ENCODE measurements around the gene POGLUT3. TPM values are rescaled to one million over a fixed set of nuclear protein-coding genes. Genes with fewer than 3 reads are reported as not detected.

POGLUT3 gene
- total RNA-seq, 2 experiments from 2014 or later = 25.1 to 26.2 TPM

DNA sequence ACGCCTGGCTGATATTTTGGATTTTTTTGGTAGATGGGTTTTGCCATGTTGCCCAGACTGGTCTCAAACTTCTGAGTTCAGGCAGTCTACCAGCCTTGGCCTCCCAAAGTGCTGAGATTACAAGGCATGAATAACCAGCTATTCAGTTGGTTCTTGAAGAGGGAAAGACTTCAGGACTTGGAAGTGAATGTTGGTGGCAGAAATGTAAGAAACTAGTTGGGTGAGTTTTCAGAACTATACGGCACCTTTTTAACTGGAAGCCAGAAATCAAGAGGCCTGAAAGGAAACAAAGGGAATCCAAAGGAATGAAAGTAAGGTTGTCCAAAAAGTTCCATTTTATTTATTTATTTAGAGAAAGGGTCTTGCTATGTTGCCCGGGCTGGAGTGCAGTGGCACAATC lies 2.9 kb downstream of the POGLUT3 start:
- H3K9me3 Mint-ChIP-seq = no peaks in the 10 kb centered on the region
- H3K4me1 Mint-ChIP-seq = peaks cover 19% of the 10 kb centered on the region
- H3K27me3 Mint-ChIP-seq = no peaks in the 10 kb centered on the region
- no peak for ATAC-seq (ENCODE audit: low read depth)
- H3K4me3 Mint-ChIP-seq = no peak overlapping the region
- POLR2A ChIA-PET = no interaction called here
- DNase-seq = no peak
- no peak overlapping the region for H3K27ac Mint-ChIP-seq
- H3K36me3 Mint-ChIP-seq = peaks cover 28% of the 10 kb centered on the region

DNA sequence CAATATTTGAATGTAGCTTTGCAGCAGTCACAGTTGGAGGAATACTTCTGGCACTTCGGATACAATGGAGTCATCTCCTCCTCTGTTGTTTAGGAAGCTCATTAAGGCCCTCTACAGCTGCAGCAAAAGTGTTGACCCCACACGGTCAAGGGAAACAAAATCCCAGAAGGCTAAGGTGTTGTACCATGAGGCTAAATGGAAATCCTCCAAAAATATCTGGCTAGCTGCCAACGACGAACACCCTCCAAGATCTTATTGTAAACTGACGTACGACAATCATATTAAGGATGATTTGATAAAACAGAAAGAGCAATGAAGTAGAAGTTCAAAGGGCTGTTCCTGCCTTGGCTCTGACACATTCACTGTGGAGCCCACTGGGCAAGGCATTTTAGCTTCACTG lies 4.0 kb downstream of the POGLUT3 start:
- peaks cover 20% of the 10 kb centered on the region for H3K4me1 Mint-ChIP-seq
- peak overlapping the region; percentile 32 for H3K27ac Mint-ChIP-seq
- no peak for ATAC-seq (ENCODE audit: low read depth)
- H3K9me3 Mint-ChIP-seq = no peaks in the 10 kb centered on the region
- POLR2A ChIA-PET = interaction anchor here (0.7 kb wide), 1 partner anchor 94 kb away, joined by 4 read pairs; no protein-coding TSS in a partner anchor
- peaks cover 31% of the 10 kb centered on the region for H3K36me3 Mint-ChIP-seq
- H3K27me3 Mint-ChIP-seq = no peaks in the 10 kb centered on the region
- H3K4me3 Mint-ChIP-seq = no peak overlapping the region
- no peak for DNase-seq

DNA sequence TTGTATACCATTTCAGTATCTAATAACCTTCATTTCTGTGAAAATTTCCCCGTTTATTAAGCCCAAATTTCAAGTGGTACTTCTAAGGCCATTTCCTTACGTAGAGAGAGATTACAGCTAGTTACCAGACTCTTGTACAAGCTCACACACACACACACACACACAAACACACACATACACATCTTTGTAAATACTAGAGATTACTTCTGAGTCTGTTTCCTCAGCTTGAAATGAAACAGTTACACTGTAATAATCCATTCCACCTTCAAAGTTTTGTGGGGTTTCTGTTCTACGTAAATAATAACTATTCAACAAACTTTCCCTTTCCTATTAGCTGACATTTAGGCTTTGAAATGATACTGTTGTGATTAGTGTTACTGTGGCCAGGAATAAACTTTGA lies 6.2 kb downstream of the POGLUT3 start:
- no peak overlapping the region for H3K4me3 Mint-ChIP-seq
- POLR2A ChIA-PET = no interaction called here
- no peaks in the 10 kb centered on the region for H3K9me3 Mint-ChIP-seq
- no peak for DNase-seq
- H3K27me3 Mint-ChIP-seq = no peaks in the 10 kb centered on the region
- no peak for ATAC-seq (ENCODE audit: low read depth)
- peaks cover 52% of the 10 kb centered on the region for H3K36me3 Mint-ChIP-seq
- H3K4me1 Mint-ChIP-seq = peaks cover 17% of the 10 kb centered on the region
- no peak overlapping the region for H3K27ac Mint-ChIP-seq

DNA sequence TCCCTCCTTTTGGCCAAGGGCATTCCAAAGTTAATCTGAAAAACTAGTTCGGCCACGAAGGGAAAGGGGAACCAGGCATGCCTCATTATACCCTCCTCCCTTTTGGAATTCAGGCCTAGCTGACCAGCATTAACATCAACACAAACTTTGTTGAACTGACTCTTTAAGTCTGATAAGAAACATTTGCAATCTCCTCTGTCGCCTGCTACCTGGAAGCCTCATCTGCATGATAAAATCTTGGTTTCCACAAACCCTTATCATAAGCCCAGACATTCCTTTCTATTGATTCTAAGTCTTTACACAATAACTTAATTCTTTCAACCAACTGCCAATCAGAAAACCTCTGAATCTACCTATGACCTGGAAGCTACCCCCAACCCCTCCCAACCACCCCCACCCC lies 11.4 kb downstream of the POGLUT3 start:
- POLR2A ChIA-PET = interaction anchor here (0.7 kb wide), 1 partner anchor 19 kb away, joined by 3 read pairs; the partner anchor contains the start of gene C11orf65
- DNase-seq (no peak), ATAC-seq (ENCODE audit: low read depth) (no peak)
- Mint-ChIP-seq H3K4me3 (no peak overlapping the region), H3K27ac (no peak overlapping the region), H3K36me3 (peaks cover 52% of the 10 kb centered on the region), H3K9me3 (no peaks in the 10 kb centered on the region), H3K4me1 (peaks cover 4% of the 10 kb centered on the region), H3K27me3 (no peaks in the 10 kb centered on the region)

DNA sequence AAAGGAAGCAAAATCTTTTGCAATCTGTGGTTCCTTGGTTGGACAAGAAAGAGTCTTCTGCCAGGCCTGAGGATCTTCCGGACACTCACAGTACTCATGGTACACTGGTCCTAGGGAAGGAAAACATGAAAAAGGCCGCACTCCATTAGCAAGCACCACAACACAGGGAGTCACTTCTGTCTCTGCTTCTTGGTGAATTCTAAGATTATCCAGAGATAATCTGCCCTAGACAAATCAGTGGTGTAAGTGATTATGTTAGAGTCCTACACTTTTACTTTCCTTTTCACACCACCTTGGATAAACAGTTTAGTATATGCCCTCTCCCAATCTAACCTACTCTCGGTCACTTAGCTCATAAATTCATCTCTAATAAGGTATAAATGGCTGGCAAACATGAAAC lies 11.9 kb downstream of the POGLUT3 start:
- no peaks in the 10 kb centered on the region for H3K9me3 Mint-ChIP-seq
- no peak overlapping the region for H3K27ac Mint-ChIP-seq
- POLR2A ChIA-PET = no interaction called here
- peaks cover 4% of the 10 kb centered on the region for H3K4me1 Mint-ChIP-seq
- no peaks in the 10 kb centered on the region for H3K27me3 Mint-ChIP-seq
- no peak for DNase-seq
- no peak for ATAC-seq (ENCODE audit: low read depth)
- H3K36me3 Mint-ChIP-seq = peaks cover 54% of the 10 kb centered on the region
- no peak overlapping the region for H3K4me3 Mint-ChIP-seq

DNA sequence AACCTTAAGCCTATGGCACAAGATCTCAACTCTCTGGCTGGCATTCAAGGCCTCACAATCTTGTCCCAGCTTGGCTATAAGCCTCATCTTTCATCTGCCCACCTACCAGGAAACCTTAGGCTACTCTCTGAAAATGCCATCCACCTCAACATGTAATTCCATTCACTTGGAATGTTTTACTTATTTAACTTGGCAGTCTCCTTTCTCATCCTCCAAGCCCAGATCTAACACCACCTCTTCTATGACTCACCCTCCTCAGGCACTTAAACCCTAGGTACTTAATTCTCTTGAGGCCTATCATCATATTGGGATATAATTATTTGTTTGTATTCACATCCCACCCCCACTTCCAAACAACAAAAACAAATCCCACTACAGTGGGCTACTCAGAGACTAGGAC lies 15.0 kb downstream of the POGLUT3 start:
- H3K9me3 Mint-ChIP-seq = no peaks in the 10 kb centered on the region
- DNase-seq = no peak
- POLR2A ChIA-PET = no interaction called here
- H3K4me3 Mint-ChIP-seq = no peak overlapping the region
- ATAC-seq (ENCODE audit: low read depth) = no peak
- H3K27ac Mint-ChIP-seq = no peak overlapping the region
- H3K4me1 Mint-ChIP-seq = peaks cover 3% of the 10 kb centered on the region
- no peaks in the 10 kb centered on the region for H3K27me3 Mint-ChIP-seq
- peaks cover 46% of the 10 kb centered on the region for H3K36me3 Mint-ChIP-seq

DNA sequence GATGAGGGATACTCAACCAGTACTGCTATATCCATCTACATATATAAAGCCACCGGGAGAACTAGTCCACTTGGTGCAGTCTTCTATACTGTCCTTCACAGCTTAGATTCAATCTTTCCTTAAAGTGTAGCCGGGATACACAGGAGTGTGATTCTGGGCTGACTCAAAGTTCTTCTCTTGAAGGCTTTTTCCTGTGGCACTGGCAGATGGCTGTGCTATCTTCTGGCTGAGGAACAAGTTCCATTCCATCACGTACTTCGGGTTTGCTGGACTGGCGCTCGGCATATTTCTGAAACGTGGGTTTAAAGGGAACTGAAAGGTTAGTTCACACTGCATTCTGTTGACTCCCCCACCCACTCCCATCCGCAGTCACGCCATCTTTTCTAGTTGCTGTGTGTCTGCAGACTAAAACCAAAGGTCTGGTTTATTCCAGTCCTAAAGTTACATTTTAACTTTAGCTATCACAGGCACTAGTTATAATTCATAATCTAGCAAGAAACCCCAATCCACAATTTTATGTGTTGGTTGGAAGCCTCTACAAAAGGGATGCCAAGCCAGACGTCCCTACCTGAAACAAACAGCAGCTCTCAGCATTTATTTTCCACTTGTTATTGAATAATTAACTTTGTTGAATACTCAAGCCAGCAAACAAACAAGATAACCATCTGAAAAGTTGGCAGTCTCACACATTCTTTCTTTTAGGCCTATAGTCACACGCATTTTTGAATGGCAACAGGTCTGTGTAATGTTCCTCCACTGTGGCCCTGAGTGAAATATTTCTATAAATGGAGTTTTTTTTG lies 23.3 kb downstream of the POGLUT3 start:
- Mint-ChIP-seq H3K27ac (no peak overlapping the region), H3K9me3 (no peaks in the 10 kb centered on the region), H3K4me3 (no peak overlapping the region), H3K36me3 (peaks cover 19% of the 10 kb centered on the region), H3K4me1 (no peaks in the 10 kb centered on the region), H3K27me3 (no peaks in the 10 kb centered on the region)
- no peak for ATAC-seq (ENCODE audit: low read depth)
- DNase-seq = no peak
- POLR2A ChIA-PET = no interaction called here

DNA sequence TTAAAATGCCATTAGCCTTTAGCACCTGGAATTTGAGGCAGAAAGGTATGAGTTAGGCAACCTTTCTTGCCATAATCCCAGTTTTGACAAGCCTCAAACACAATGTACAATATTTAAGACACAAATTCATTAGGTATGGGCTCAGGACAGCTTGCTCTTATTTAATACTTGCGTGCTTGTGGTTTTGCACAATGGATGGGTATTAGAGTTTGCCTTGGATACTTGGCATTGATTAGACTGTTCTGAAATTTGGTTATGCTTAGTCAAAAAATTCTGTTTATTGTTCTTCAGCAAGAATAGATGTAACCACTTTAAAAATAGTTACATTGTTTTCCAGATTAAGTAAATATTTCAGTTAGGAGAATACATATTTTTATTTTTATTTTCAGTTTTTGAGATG lies 25.5 kb downstream of the POGLUT3 start:
- POLR2A ChIA-PET = no interaction called here
- no peak overlapping the region for H3K4me3 Mint-ChIP-seq
- no peaks in the 10 kb centered on the region for H3K9me3 Mint-ChIP-seq
- ATAC-seq (ENCODE audit: low read depth) (no peak), DNase-seq (no peak)
- H3K4me1 Mint-ChIP-seq = peaks cover 2% of the 10 kb centered on the region
- H3K27ac Mint-ChIP-seq = no peak overlapping the region
- peaks cover 16% of the 10 kb centered on the region for H3K36me3 Mint-ChIP-seq
- no peaks in the 10 kb centered on the region for H3K27me3 Mint-ChIP-seq

DNA sequence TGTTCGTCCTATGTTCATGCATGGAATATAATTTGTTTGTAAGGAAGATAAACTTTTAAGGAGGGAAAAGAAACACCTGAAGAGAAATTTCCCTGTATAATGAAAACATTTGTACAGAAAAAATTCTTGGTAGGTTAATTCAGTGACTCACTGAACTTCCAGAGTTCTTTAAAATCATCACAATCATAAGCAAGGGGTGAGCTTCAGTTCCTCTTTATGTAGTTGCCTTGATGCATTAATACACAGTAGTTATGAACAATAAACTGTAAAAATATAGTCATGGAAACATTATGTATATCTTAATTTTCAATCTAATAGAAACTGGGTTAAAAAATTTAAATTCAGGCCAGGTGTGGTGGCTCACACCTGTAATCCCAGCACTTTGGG lies 29.7 kb downstream of the POGLUT3 start:
- H3K4me3 Mint-ChIP-seq = peak overlapping the region; percentile 35
- H3K9me3 Mint-ChIP-seq = no peaks in the 10 kb centered on the region
- DNase-seq = no peak
- no peak for ATAC-seq (ENCODE audit: low read depth)
- POLR2A ChIA-PET = interaction anchor here (1.6 to 2.1 kb wide), 2 partner anchors 19 to 30 kb away, joined by 3 to 14 read pairs; partner anchors contain the start of gene POGLUT3
- no peaks in the 10 kb centered on the region for H3K27me3 Mint-ChIP-seq
- peaks cover 8% of the 10 kb centered on the region for H3K4me1 Mint-ChIP-seq
- peak overlapping the region; percentile 99 for H3K27ac Mint-ChIP-seq
- peaks cover 1% of the 10 kb centered on the region for H3K36me3 Mint-ChIP-seq

DNA sequence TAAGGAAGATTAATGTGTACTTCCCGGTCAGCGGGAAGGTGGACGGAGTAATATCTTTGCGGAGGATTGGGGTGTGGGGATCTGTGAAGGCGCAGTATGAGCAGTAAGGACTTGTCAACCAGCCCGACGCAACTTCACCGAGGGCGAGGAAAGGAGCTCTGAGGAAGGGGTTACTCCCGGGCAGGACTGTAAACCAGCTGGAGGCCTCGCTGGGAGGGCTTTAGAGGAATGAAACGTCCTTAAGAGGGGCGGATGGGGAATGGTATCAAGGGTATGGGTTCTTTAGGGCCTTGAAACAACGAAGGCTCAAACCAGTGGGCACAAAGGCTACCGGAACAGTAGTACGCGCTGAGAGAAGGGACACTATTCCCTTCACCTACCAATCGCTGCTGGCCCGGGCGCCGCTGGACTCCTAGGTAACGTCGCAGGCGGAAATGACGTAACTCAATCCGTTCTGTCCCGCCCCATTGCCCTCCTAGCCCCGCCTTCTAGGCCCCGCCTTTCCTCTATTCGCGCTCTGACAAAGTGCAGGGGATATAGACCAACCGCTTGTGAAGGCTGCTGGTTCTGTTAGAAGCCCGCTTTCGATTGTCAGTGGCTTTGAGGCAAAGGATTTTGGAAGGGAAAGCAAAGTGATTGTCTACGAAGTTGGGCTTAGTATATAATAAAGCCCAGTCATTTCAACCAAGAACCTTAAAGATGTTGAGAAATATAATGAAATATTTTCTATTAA lies 30.9 kb downstream of the POGLUT3 start, which contains the start of gene C11orf65:
Gene C11orf65, minus strand, starts transcription at position 439 of the 733 bp plus-strand sequence. CDS start 5,970 bp downstream, outside the sequence.
- no peaks in the 10 kb centered on the region for H3K27me3 Mint-ChIP-seq
- DNase-seq = peak; percentile 93
- H3K4me3 Mint-ChIP-seq = peak within 1 kb of the TSS; percentile 95
- no peaks in the 10 kb centered on the region for H3K9me3 Mint-ChIP-seq
- peaks cover under 1% of the 10 kb centered on the region for H3K36me3 Mint-ChIP-seq
- POLR2A ChIA-PET = interaction anchor here (0.7 to 2.1 kb wide), 10 partner anchors 9 to 245 kb away, joined by 3 to 14 read pairs (median 3); partner anchors contain the start of genes DDX10 and POGLUT3
- peaks cover 8% of the 10 kb centered on the region for H3K4me1 Mint-ChIP-seq
- peak; percentile 99 for ATAC-seq (ENCODE audit: low read depth)
- H3K27ac Mint-ChIP-seq = peak within 1 kb of the TSS; percentile 99

DNA sequence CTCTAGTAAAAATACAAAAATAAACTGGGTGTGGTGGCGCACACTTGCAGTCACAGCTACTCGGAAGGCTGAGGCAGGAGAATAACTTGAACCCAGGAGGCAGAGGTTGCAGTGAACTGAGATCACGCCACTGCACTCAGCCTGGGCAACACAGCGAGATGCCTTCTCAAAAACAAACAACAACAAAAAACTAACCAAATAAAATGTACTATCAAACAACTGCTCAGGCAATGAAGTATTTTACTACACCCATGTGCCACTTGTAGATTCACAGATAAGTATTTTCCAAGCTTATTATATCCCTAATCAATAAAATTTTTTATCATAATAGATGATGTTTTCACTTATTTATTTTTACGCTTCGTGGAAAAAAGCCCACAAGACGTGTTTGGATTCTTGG lies 31.8 kb downstream of the POGLUT3 start:
- Mint-ChIP-seq H3K4me3 (peak overlapping the region; percentile 95), H3K27ac (peak overlapping the region; percentile 99), H3K9me3 (no peaks in the 10 kb centered on the region), H3K36me3 (no peaks in the 10 kb centered on the region), H3K4me1 (peaks cover 8% of the 10 kb centered on the region), H3K27me3 (no peaks in the 10 kb centered on the region)
- POLR2A ChIA-PET = interaction anchor here (0.7 to 2.1 kb wide), 8 partner anchors 24 to 244 kb away, joined by 3 to 14 read pairs (median 3); partner anchors contain the start of genes DDX10 and POGLUT3
- no peak for ATAC-seq (ENCODE audit: low read depth)
- DNase-seq = no peak

DNA sequence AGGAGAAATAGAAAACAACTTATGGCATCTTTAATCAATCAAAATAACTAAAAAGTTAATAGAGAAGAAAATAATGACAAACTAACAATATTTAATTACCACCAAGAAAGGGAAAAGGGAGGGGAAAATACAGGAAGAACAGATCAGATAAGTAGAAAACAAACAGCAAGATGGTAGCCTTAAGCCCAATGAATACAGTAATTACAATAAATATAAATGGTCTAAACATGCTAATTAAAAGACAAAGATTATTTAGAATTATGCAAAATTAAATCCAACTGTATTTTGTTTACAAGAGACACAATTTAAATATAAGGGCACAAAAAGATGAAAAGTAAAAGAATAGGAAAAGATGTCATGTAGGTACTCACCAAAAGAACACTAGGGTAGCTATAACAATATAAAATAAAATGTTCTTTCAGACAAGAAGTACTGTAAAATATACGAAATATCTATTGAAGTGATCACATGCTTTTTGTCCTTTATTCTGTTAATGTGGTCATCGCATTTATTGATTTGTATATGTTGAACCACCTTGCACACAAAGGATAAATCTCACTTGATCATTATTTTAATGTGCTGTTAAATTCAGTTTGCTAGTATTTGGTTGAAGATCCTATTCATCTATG lies 44.9 kb downstream of the POGLUT3 start:
- Mint-ChIP-seq H3K4me1 (peaks cover 2% of the 10 kb centered on the region), H3K27me3 (peaks cover 5% of the 10 kb centered on the region), H3K4me3 (no peak overlapping the region), H3K9me3 (peaks cover 16% of the 10 kb centered on the region), H3K36me3 (peaks cover 2% of the 10 kb centered on the region), H3K27ac (no peak overlapping the region)
- POLR2A ChIA-PET = no interaction called here
- DNase-seq (no peak), ATAC-seq (ENCODE audit: low read depth) (no peak)
